SK-N-SH treated with all-trans-retinoic acid at 6 μM for 48 hours (cell line): Measurements from ENCODE around the gene FOXRED2.

ENCODE experiments used
- ARNTL ChIP-seq: fragments of 450-650 bp; formaldehyde crosslinking; IDR thresholded peaks from 2 replicates; pipeline ENCODE4 v1.5.0; 2020; ENCODE audit warnings: low read depth, mild to moderate bottlenecking, moderate library complexity, borderline replicate concordance
- BACH2 ChIP-seq: fragments of 250-450 bp; sonication (Bioruptor Pico); IDR thresholded peaks from 2 replicates; pipeline ENCODE4 v1.9.0; 2021; ENCODE audit warnings: mild to moderate bottlenecking, borderline replicate concordance
- CSDC2 ChIP-seq: fragments of 250-450 bp; sonication (Bioruptor Pico); IDR thresholded peaks from 2 replicates; pipeline ENCODE4 v1.5.0; 2020; ENCODE audit warnings: mild to moderate bottlenecking, moderate library complexity
- OSR1 ChIP-seq: fragments of 250-450 bp; sonication (Bioruptor Pico); IDR thresholded peaks from 2 replicates; pipeline ENCODE4 v1.8.0; 2022; ENCODE audit warnings: moderate library complexity, mild to moderate bottlenecking, inconsistent platforms
- RARB ChIP-seq: fragments of 250-450 bp; sonication (Bioruptor Pico); IDR thresholded peaks from 2 replicates; pipeline ENCODE4 v1.8.0; 2021; ENCODE audit warnings: mild to moderate bottlenecking, moderate library complexity
- SNAI2 ChIP-seq: fragments of 250-450 bp; sonication (Bioruptor Pico); IDR thresholded peaks from 2 replicates; pipeline ENCODE4 v1.5.0; 2020; ENCODE audit warnings: mild to moderate bottlenecking, moderate library complexity
- TOX ChIP-seq: fragments of 250-450 bp; sonication (Bioruptor Pico); IDR thresholded peaks from 2 replicates; pipeline ENCODE4 v1.8.0; 2021; ENCODE audit warnings: mild to moderate bottlenecking, moderate library complexity, borderline replicate concordance
- TSHZ2 ChIP-seq: fragments of 250-450 bp; sonication (Bioruptor Pico); IDR thresholded peaks from 2 replicates; pipeline ENCODE4 v1.5.0; 2020; ENCODE audit warnings: mild to moderate bottlenecking, moderate library complexity
- ZFP30 ChIP-seq: fragments of 450-650 bp; formaldehyde crosslinking; IDR thresholded peaks from 2 replicates; pipeline ENCODE4 v1.5.0; 2022; ENCODE audit warnings: mild to moderate bottlenecking, moderate library complexity
- ZNF70 ChIP-seq: fragments of 450-650 bp; formaldehyde crosslinking; IDR thresholded peaks from 2 replicates; pipeline ENCODE4 v1.5.0; 2020; ENCODE audit warnings: mild to moderate bottlenecking, moderate library complexity

DNA sequence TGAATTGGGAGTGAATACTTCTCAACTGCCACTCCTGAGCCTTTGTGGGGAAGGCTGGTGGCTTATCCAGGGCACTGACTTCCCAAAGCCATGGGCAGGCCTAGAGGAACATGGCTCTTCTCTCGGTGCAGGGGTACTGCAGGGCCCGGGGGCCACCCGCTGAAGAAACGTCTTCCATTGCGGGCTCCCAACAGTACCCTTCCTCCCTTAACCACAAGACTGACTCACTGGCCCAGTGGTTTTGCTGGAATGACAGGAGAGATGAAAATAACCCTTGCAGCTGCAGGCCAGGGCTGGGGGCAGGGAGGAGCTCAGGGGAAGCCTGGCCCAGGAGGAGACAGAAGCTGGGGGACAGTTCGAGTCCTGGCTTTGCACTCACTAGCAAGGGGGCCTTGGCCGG lies 38.9 kb downstream of the FOXRED2 start:
- TF ChIP-seq TSHZ2 (CRISPR knock-in tag) (no peak), ARNTL (no peak), RARB (CRISPR knock-in tag) (no peak), ZFP30 (no peak), CSDC2 (CRISPR knock-in tag) (no peak), SNAI2 (CRISPR knock-in tag) (no peak), TOX (CRISPR knock-in tag) (no peak), BACH2 (no peak), ZNF70 (CRISPR knock-in tag) (no peak), OSR1 (CRISPR knock-in tag) (no peak)
